GM18499 (cell line): Measurements from ENCODE around the gene SENP1.
"Not testable (repeated sequence)": the region's sequence is repeated elsewhere in the genome, so short reads cannot be mapped to it uniquely, and the experiment has no call there.

Source experiments
- ATAC-seq: cut with Tn5 transposase; IDR thresholded peaks from one replicate; pipeline ENCODE4 v1.9.1; 2021; ENCODE audit warnings: moderate number of reproducible peaks; ENCODE audit not compliant: insufficient read depth, unreplicated experiment

SENP1 gene

DNA sequence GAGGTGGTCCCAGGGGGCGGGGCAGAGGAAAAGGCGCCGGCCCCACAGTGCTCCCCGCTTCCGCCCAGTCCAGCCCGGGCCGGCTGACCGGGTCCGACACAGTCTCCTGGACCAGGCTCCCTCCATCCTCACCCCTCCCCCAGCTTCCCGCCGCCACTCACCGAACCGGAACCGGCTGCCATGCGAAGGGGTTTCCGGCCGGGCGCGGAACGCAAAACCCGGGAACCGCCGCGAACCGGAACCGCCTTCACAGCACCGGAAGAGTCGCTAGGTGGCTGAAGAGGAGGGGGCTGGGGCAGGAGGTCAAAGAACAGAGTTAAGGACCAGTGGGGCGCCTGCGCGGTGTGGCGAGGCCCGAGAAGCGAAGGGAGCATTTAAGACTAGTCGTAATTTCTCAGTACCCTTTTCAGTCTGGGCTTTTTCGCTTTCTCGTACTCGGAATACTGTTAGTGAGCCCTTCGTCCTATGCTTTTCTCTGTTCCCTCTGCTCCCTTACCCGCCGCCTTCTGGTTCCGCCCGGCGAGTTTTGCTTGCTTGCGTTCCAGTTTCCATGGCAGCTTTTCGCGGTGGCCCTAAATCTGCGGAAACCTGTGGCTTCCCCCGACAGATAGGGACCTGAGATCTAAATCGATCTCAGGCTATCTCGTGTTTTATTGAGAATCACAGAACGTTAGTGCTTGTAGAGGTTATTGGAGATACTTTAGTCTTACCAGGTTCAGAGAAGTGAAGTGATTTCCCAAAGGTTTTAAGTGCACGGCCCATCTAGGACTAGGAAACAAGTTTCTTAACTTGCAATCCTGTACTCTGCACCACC is at the start of gene SENP1:
Gene SENP1, minus strand, starts transcription at position 213 of the 814 bp plus-strand sequence. CDS start 4,607 bp downstream, outside the sequence.
- no peak for ATAC-seq

DNA sequence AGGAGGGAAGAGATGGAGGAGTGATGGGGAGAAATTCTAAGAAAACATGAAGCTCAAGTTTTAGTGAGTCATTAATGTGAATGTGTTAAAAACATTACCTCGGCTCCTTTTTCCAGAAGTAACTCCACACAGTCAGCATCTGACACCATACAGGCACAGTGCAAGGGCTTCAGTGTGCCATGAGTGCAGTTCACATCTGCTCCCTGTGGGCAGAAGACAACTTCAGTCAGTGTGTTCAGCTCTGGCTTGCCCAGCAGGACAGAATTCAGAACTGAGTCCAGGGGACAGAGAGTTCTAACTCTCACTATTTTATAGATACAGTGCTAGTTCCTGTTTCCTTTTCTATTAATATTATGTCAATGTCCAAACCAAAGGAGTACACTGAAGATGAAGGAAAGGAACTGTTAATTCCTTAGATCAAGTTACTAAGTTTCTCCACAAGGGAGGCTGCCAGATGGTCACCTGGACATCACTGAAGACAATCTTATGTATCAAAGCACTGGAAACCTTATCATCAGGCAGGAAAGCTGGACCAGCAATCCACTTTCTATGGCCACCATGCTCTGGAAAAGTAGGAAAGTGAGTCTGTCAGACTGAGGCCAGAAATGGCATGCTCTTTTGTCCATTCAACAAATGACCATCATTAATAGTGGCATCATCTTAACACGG is 45.4 kb upstream of the SENP1 start:
- no peak for ATAC-seq

DNA sequence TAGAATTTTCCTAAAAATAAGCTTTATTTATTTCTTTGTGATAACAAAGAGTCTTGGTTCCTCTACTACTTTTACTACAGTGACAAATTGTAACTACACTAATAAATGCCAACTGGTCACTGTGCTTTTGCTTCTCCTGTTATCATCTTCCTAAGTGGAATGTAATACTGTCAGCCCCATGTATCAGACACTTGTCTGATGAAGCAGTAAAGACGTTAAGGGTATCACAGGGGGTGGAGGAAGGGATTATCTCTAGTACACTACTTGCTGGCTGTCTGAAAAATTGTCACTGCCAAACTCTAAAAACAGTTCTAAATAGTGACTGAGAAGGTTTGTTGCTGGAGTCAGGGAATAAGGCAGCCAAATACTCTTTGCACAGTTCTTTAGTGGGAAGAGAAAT is 40.1 kb upstream of the SENP1 start:
- no peak for ATAC-seq

- no peak for ATAC-seq
Observed at GRCh38 chr12:48143898-48144297, 38.0 kb upstream of the SENP1 start.

GRCh38 chr12:48142818-48143674 is 37.2 kb upstream of the SENP1 start:
- ATAC-seq: no peak

- no peak for ATAC-seq
Observed at GRCh38 chr12:48135027-48135426, 29.1 kb upstream of the SENP1 start.

DNA sequence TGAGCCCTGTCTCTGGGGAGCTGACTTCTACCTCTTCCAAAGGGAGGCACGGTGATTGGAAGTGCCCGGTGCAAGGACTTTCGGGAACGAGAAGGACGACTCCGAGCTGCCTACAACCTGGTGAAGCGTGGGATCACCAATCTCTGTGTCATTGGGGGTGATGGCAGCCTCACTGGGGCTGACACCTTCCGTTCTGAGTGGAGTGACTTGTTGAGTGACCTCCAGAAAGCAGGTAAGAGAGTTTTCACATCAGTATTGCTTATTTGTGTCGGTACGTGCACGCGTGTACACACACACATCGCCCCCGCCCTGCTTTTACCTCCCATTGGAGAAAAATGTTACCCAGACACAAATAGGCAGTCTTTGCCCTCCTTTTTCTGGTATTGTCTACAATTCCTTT is 26.9 kb upstream of the SENP1 start:
- ATAC-seq: no peak

GRCh38 chr12:48131517-48131916 is 25.6 kb upstream of the SENP1 start:
- no peak for ATAC-seq

DNA sequence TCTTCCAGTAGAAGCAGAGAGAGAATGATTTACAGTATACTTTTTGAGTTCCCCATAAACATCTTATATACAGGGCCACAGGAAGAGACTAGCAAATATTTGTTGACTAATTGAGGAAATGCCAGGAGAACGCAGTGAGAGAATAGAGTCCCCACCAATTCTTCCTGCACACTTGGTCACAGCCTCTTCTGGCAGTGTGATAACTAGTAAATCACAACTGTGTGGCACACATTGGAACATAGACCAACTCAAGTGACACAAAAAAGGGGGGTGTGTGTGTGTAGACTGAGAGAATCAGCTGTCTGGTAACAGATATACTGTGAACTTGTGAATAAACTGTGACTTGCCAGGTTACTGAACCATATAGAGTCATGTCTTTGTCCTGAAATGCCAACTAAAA is 23.5 kb upstream of the SENP1 start:
- no peak for ATAC-seq

GRCh38 chr12:48128800-48129199 is 22.9 kb upstream of the SENP1 start:
- ATAC-seq: no peak

GRCh38 chr12:48126953-48127630 is 21.2 kb upstream of the SENP1 start:
- no peak for ATAC-seq

DNA sequence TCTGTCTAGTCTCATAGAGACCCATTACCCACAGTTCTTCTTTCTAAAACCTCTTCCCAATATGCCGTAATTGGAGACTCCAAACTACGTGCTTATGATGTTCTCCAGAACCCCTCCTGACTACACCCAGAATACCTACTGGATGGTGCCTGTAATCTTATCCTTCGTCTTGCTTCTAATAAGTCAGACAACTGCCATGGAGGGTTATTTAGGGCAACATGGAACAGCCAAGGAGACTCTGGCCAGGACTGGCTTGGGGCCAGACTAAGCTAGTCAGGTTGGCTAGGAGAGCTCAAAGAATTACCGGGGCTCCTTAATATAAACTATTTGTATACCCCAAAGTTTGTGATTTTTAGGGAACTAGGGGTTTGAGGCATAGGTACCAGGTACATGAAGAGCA is 20.1 kb upstream of the SENP1 start:
- ATAC-seq: no peak

DNA sequence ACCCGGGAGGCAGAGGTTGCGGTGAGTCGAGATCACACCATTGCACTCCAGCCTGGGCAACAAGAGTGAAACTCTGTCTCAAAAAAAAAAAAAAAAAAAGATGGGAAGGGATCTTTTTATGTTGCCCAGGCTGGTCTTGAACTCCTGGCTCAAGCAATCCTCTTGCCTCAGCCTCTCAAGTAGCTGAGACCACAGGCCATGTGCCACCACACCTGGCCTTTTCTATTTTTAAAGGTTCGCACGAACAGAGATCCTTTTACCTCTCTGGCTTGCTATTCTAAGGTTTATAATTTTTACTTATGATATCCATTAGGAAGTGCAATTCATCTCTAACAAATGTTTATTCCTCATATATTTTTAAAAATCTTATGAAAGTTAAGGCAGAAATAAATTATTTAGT is 19.7 kb upstream of the SENP1 start:
- not testable (repeated sequence) for ATAC-seq

- ATAC-seq: no peak
Observed at GRCh38 chr12:48123169-48123568, 17.3 kb upstream of the SENP1 start.

DNA sequence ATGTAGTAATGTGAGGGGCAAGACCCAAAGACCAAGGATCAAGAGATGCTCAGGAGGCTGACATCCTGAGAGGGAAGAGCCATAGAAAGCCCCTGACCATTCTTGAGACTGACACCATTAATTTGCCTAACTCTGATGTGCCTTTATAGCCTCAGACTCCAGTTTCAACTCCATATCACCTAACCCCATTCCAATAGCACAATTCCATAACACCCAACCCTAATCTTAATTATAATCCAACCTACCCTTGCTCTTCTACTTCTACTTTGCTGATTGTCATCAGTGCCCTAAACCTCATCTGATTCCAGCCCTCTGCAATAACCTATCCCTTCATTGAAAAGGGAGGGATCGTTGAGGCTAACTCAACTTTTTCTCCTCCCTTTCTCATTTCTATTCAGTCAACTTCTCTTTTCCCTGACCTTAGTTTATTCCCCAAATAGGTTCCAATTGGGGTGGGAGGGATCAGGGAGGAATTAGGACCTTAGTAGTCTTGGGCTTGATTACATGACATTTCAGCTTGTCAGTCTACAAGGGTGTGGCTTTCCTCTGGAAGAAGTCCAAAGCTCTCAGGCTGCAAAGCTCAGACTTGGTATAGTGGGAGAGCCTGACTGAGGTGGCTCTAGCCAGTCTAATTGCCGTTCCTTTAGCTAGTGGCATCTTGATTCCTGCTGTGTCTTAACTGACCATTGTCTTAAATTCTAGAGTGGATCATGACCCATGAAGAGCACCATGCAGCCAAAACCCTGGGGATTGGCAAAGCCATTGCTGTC is 16.4 kb upstream of the SENP1 start:
- no peak for ATAC-seq

DNA sequence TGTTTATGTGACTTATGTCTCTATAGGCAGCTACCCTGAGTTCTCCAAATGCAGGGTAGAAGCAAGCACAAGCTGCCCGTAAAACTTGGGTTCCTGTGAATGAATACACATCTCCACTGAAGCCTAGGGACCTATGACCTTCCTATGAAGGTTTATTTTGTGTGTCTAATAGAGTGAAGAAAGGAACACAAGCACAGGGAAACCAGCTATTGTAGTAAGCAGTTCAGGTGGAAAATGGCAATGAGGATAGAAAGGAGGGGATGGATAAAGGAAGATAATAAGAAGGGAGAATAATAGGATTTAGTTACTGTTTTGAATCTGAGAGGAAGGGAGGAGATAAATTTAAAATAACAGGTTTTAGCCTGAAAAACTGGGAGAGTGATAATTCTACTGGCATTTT is 15.6 kb upstream of the SENP1 start:
- no peak for ATAC-seq

DNA sequence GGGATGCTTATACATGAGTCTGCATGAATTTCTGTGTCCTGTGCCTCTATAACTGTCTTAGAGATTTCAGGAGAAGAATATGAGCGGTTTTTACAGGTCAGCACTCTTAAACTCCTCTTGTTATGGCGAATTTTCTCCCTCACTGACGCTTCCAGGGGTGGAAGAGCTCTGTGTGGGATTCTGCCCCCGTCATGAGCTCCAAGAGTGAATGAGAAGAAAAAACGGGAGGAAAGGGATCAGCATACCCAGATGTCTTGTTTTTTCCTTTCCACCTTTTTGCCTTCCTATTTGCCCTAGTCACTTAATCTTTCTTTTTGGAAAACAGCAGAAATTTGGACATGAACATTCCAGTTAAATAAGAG is 13.9 kb upstream of the SENP1 start:
- no peak for ATAC-seq

- ATAC-seq: peak; percentile 93
Observed at GRCh38 chr12:48119078-48119833, 13.4 kb upstream of the SENP1 start, which contains the start of gene PFKM. PFKM (plus strand) TSS chr12:48119364; CDS start chr12:48122775, 3,411 bp downstream.
